GM18868 (cell line): Measurements from ENCODE around the gene CDC123.
A peak's percentile ranks its signal among the peaks of the same experiment; 100 is the strongest.
"Not testable (repeated sequence)": the region's sequence is repeated elsewhere in the genome, so short reads cannot be mapped to it uniquely, and the experiment has no call there.

Experiments
- ATAC-seq: cut with Tn5 transposase; IDR thresholded peaks from one replicate; pipeline ENCODE4 v1.9.1; 2021; ENCODE audit warnings: mild to moderate bottlenecking, moderate library complexity; ENCODE audit not compliant: unreplicated experiment

CDC123 gene

DNA sequence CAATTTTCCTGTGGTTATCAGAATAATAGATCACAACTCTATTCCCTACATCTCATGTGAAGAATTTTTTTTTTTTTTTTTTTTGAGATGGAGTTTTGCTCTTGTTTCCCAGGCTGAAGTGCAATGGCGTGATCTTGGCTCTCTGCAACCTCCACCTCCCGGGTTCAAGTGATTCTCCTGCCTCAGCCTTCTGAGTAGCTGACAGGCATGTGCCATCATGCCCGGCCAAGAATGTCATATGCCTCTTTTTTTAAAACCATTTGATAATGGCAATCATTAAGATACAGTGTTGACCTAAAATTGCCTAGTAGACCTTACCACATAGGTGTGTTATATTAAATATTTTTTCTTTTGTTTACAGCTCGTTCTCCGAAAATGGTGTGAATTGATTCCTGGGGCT, 38.7 kb downstream of the CDC123 start:
- ATAC-seq, result not testable (repeated sequence)

DNA sequence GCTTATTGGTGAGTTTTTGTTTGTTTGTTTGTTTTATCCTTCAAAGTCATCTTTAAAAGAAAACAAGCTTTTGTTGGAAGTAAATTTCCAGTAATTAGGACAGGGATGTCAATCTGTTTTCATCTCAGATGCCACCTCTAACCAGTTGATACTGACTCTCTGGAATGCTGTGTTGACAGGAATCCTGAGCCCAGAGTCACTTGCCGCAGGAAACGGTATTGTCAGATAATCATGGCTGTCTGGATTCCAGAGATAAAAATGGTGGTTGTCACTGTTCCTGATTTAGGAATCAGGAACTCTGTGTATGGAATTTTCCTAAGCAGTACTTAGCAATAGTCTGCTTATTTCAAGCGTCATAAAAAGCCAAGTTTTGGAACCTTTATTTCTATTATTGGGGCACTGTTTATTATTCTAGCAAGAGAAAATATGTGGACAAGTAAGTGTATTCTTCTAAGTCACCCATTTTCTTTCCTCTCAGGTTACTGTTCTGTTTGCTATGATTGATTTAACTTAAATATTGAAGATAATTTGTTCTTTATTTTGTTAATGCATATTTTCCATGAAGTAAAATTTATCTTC, 39.2 kb downstream of the CDC123 start:
- no peak for ATAC-seq

DNA sequence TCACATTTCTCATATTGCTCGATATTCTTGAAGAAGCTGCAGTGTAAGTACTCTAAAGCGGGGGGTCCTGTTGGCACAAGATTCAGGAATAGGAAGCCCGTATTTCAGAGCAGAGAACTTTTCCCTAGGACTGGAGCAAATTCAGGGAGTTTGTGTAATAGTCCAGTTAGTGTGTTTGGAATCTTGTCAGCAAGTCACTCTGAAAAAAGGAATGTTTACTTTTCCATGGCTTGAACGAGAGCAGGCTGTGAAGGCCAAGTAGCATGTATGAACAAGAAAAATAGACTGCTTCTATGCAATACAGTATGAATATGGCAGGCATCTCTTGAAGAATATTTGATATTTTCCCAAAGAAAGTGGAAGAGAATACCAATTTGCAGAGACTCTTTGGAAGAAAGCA, 39.8 kb downstream of the CDC123 start:
- ATAC-seq, result no peak

DNA sequence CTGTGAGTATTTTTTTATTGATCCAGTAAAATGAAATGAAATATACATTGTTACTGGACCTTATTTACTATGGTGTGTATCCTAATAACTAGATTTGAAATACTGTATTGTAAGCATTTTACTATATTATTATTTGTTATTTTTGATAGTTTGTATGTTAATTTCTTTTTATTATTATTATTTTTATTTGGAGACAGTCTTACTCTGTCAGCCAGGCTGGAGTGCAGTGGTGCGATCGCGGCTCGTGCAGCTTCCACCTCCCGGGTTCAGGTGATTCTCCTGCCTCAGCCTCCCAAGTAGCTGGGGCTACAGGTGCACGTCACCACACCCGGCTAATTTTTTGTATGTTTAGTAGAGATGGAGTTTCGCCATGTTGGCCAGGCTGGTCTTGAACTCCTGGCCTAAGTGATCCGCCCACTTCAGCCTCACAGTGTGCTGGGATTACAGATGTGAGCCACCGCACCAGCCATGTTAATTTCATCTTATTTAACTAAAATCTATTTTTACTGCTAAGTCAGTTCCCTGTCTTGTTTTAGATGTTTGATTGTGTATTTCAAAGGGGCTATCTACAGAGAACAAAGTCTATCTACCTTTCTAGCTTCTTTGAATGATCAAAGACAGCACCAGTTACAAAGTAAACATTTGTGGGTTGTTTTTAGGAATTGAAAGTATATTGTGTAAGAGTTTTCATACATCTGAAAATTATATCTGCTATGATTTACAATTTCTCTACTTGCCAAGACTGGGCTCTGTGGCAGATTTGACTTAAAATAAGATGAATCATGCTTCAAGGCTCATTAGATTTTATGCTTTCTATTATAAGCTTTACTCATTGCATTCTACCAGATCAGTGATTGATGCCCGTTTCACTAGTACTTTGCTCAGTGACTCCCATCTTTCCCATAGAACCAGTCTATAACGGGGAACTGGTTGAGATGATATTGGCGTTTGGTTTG, 41.6 kb downstream of the CDC123 start:
- ATAC-seq, result peak; percentile 52

DNA sequence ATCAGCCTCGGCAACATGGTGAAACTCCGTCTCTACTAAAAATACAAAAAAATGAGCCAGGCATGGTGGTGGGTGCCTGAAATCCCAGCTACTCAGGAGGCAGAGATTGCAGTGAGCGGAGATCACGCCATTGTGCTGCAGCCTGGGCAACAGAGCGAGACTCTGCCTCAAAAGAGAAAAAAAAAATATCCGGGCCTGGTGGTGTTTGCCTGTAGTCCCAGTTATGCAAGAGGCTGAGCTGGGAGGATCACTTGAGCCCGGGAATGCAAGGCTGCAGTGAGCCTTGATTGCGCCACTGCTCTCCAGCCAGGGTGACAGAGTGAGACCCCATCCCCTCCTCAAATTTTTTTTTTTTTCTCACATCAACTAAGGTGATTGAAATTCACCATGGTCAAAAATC, 42.8 kb downstream of the CDC123 start:
- ATAC-seq, result no peak

DNA sequence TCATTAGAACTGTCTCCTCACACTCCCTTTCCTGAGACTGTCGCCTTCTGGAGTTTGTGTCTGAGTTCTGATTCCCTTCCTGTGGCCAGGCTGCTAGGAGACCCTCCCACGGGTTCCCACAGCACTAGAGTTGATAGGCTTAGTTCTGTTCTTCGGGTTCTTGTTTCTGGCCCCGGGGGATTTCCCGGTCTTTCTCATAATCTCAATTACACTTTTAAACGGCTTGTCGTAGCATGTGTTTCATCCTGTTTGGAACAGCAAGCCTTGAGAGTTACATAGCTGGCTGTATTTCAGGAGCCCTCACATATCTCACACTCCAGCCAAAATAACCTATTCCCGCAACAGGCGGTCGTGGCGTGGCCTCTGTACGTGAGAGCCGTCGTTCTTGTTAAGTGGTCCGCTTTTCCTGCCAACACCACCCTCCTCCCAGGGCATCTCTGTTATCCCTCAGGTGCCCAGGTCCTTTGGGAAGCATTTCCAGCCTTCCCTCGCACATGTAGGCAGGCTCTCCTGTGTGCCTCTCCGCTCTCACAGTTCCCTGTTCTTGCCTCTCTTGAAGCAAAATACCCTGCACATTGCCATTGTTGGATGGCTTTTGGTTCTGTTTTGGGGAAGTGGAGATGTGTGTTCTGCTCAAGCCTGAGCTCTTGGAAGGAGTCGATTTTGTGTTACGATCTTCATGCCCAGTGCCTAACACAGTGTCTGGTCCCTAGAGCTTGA, 46.0 kb downstream of the CDC123 start:
- ATAC-seq, result peak; percentile 47

DNA sequence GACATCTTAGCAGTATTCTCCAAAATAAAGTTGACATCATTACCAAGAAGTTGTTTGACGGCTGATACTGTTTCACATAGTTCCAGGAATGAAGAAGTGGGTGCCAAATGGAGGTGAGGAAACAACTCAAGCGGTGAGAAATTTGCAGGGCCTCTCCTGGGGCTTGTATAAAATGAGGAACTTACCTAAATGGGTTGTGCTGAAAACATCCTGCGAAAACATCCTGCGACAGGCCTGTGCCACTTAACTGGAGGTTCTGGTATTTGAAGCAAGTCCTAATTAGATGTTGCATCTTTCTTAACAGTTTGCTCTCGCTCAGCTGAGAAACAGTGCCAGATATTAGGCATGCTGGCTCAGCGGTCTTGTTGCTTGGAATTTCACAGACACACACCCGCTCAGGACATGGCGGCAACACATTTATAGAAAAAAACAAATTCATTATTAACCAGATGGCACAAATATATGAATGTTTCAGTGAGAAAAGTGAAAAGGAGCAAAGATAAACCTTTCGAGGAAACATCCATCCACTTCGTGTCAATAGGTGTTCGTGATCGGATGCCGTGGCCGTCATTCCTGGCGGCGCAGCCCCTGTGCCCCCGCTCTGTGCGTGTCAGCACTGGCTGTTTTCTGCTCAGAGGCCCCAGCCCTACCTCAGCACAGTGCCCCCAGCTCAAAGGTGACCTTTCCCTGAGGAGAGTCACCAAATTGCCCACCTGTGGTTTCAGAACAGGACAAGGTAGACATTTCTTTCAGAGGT, 48.1 kb downstream of the CDC123 start:
- ATAC-seq, result peak; percentile 59

DNA sequence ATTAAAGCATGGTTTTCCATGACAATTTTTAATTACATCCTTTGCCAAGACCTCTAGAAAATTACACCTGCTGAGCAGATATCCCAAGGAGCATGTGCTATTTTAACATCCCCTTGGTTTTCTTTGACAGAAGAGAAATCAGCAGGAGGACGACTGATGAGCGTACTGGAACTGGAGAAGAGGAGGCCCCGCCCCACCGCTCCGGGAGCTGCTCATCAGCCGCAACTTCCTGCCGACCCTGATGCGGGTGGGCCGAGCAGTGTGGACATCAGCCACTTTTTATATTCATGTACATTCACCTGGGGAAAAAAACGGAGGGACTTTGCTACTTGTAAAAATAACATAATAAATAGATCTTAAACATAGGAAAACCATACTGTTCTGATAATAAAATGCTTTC, 54.2 kb downstream of the CDC123 start:
- ATAC-seq, result no peak

DNA sequence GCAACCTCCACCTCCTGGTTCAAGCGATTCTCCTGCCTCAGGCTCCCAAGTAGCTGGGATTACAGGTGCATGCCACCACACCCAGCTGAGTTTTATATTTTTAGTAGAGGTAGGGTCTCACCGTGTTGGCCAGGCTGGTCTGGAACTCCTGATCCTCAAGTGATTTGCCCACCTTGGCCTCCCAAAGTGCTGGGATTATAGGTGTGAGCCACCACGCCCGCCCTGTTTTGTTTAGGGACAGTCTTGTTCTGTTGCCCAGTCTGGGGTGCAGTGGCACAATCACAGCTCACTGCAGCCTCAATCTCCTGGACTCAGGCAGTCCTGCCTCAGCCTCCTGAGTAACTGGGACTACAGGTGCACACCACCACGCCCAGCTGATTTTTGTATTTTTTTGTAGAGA, 54.7 kb downstream of the CDC123 start:
- ATAC-seq, result not testable (repeated sequence)

DNA sequence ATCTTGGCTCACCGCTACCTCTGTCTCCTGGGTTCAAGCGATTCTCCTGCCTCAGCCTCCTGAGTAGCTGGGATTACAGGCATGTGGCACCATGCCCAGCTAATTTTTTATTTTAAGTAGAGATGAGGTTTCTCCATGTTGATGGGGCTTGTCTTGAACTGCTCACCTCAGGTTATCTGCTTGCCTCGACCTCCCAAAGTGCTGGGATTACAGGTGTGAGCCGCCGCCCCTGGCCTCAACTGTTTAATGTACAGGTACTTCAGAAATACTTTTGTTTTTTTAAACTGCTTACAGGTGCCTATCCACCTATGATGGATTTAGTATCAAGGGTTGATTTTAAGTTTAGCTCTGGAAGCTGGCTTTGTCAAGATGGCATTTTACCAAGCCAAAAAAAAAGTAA, 55.6 kb downstream of the CDC123 start:
- ATAC-seq, result no peak

DNA sequence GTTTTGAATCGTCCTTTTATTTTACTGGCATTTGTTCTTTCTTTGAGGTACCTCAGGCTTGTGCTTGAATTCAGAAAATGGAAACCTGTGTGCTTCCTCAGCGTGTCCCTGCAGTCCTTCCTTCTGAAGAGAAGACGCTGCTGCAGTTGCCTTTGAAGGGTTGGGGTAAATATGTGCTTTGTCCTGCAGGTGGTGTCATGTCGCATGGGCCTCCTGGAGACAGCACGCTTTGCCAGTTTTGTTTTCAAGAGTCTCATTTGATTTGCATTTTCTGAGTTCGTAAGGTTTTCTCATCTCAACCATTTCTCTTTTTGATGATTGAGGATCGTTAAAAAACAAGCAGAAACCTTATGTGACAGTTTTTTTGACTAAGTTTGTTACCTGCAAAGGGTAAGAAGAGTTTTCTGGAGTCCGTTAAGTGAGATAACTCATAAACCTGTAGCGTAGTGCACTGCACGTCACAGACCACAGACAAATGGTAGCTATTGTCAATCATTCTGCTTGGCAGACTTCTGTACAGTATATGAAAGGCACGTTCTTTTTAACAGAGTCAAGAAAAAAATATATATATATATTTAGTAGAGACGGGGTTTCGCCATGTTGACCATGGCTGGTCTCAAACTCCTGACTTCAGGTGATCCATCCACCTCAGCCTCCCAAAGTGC, 57.0 kb downstream of the CDC123 start:
- no peak for ATAC-seq

DNA sequence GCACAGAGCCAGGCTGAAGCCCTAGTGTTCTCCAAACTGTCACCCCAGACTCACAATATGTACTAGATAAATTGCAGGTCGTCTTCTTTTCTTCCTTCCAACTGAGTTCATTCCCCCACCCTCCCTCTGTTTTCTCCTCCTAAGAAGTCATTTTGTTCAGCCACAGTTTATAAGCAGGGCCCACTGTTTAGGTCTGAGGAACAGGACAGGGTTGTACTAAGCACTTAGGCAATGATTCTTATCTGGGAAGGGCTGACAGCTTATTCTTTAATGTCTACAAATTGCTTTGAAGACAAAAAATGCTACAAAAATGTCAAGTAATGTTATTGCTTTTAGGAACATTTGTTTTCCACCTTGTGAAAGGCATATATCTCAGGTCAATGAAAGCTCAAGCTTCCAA, 59.1 kb downstream of the CDC123 start:
- no peak for ATAC-seq

DNA sequence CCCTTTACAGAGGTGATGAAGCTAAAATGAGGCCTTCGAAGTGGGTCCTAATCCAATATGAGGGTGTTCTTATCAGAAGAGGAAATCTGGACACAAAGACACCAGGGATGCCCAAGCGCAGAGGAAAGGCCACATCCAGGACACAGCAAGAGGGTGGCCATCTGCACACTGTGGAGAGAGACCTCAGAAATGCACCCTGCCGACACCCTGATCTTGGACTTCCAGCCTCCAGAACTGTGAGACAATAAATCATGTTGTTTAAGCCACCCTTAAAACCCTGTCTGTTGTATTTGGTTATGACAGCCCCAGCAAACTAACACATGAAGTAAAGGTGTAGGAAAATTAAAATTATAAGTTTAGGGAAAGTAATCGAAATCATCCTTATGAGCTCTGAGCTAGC, 64.0 kb downstream of the CDC123 start:
- no peak for ATAC-seq

DNA sequence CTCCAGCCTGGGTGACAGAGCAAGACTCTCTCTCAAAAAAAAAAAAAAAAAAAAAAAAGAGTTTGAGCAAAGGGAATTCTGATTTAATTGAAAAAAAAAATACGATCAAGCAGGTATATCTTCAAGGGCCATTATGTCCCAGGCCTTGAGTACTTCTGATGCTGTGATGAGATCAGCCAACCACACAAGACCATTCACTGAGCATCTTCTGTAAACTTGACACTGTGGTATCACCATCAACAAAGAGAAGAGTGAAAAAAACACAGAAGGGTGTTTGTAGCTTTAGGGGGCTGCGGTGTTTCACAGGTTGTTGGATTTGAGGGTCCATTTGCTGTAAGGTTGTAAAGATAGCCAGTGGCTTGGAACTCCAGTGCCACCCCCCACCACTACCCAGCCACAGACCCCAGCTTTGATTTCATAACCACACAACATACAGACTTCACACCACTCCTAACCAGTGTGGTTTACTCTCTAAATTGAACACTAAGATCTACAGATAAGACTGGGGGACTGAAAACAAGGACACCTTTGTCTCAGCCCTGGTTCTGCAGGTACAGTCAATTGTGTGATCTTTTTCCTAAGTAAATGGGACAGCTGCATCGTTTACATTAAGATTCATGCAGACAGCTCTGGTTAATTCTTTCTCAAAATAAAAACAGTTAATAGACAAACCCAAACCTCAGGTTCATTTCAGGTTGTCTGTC, 66.4 kb downstream of the CDC123 start:
- no peak for ATAC-seq

DNA sequence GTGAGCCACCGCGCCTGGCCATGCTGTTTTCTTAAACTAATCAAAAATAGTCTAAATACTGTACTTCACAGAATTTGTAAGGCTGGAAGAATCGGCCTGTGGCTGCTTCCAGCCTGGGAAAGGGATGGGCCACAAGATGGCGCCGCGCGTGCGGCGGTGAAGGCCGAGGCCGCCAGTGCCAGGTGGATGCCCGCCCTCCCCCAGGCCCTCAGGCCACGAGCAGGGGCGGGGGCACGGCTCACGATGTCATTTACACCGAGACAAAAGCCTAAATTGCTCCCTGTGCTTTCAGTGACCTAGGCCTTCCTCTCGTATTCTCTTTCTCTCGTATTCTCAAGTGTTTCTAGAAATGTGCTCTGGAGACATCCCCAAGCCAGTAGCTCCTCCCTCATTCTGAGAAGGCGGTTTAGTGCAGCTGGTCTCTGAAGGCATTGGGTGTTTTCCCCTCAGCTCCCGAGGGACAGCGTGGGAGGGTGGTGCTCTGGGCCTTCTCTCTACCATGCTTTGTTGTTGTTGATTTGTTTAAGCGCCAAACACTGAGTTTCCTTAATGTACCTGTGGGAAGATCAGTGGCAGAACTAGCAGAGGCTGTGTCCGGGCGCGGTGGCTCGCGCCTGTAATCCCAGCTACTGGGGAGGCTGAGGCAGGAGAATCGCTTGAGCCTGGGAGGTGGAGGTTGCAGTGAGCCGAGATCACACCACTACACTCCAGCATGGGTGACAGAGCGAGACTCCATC, 68.4 kb downstream of the CDC123 start:
- peak; percentile 85 for ATAC-seq

DNA sequence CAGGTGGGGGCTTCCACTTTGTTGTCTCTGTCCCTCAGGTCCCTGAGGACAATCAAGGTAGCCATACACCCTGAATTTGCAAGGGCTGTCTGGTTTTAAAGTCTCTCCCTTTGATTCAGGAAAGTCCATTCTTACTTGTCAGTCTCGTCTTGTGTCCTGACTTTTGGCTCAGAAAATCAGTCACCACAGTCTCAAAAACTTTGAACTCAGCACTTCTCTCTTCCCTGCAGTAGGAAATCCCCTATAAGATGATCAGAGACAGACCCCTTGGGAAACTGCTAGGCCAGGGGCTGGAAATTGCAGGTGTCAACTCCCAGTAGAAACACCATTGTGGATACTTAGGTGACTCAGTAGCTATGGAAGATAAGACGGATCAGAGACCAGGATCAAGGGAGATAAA, 73.1 kb downstream of the CDC123 start:
- ATAC-seq, result no peak

DNA sequence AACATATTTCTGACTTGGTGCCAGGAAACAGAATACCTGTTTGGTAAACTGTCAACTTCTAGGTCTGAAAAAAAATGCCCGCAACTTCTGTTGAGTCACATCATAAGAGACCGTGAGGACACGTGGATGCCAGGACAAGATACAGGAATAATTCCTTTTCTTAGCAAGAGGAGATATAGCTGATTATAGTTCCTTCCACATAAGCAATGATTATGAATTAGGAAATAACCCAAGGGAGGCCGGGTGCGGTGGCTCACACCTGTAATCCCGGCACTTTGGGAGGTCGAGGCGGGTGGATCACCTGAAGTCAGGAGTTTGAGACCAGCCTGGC, 75.2 kb downstream of the CDC123 start:
- no peak for ATAC-seq

DNA sequence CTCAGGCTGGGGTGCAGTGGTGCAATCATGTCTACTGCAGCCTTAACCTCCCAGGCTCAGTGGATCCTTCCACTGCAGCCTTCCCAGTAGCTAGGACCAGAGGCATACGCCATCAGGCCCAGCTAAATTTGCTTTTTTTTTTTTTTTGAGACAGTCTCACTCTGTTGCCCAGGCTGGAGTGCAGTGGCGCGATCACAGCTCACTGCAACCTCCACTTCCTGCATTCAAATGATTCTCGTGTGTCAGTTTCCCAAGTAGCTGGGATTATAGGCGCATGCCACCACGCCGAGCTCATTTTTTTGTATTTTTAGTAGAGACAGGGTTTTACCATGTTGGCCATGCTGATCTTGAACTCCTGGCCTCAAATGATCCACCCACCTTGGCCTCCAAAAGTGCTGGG, 81.9 kb downstream of the CDC123 start:
- ATAC-seq, result not testable (repeated sequence)

DNA sequence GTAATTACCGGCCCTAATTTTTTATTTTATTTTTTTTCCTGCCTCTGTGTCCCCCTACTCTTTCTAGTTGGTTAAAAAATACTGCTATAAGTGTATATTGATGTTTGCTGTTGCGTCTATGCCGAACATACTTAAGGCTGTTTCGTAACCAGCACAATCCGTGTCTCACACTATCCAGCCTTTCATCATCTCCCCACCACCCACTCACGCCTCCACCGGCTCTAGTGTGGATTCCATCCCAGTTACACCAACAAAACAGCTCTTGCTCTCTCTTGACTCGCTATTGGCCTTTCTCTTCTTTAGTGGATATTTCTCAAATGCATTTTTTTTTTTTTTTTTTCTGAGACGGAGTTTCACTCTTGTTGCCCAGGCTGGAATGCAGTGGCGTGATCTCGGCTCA, 83.3 kb downstream of the CDC123 start:
- no peak for ATAC-seq
